ENCODE data around the gene MYO15B. TPM values are rescaled to one million over a fixed set of nuclear protein-coding genes. Genes with fewer than 3 reads are reported as not detected.

Gene MYO15B
- total RNA-seq, 1 donor from 2014 or later = 18.1 TPM

GRCh38 chr17:75621489-75621888, 33.9 kb downstream of the MYO15B start:
- intact Hi-C loops (cut with micrococcal nuclease) = no loop called here
- H3K4me1 Mint-ChIP-seq (ENCODE audit: low read depth) = no peaks in the 10 kb centered on the region
- no peak for DNase-seq (ENCODE audit: low spot score)
- no peak overlapping the region for H3K4me3 Mint-ChIP-seq
- H3K9me3 Mint-ChIP-seq = no peaks in the 10 kb centered on the region
- H3K27me3 Mint-ChIP-seq (ENCODE audit: insufficient read depth) = no peaks in the 10 kb centered on the region
- no peak overlapping the region for H3K27ac Mint-ChIP-seq
- H3K36me3 Mint-ChIP-seq (ENCODE audit: low read depth) = no peaks in the 10 kb centered on the region

GRCh38 chr17:75622076-75622475, 34.5 kb downstream of the MYO15B start:
- no peaks in the 10 kb centered on the region for H3K4me1 Mint-ChIP-seq (ENCODE audit: low read depth)
- H3K36me3 Mint-ChIP-seq (ENCODE audit: low read depth) = no peaks in the 10 kb centered on the region
- no peak overlapping the region for H3K4me3 Mint-ChIP-seq
- H3K27ac Mint-ChIP-seq = peak overlapping the region; percentile 19
- H3K27me3 Mint-ChIP-seq (ENCODE audit: insufficient read depth) = no peaks in the 10 kb centered on the region
- no peak for DNase-seq (ENCODE audit: low spot score)
- no peaks in the 10 kb centered on the region for H3K9me3 Mint-ChIP-seq
- intact Hi-C loops (cut with micrococcal nuclease) = no loop called here

- no peaks in the 10 kb centered on the region for H3K36me3 Mint-ChIP-seq (ENCODE audit: low read depth)
- DNase-seq (ENCODE audit: low spot score) = no peak
- H3K27ac Mint-ChIP-seq = no peak overlapping the region
- no peaks in the 10 kb centered on the region for H3K27me3 Mint-ChIP-seq (ENCODE audit: insufficient read depth)
- H3K9me3 Mint-ChIP-seq = no peaks in the 10 kb centered on the region
- H3K4me3 Mint-ChIP-seq = no peak overlapping the region
- intact Hi-C loops (cut with micrococcal nuclease) = no loop called here
- no peaks in the 10 kb centered on the region for H3K4me1 Mint-ChIP-seq (ENCODE audit: low read depth)
Measured at GRCh38 chr17:75622771-75623273, 35.2 kb downstream of the MYO15B start.

GRCh38 chr17:75623386-75623785, 35.8 kb downstream of the MYO15B start:
- Mint-ChIP-seq H3K4me3 (no peak overlapping the region), H3K9me3 (no peaks in the 10 kb centered on the region), H3K36me3 (ENCODE audit: low read depth) (no peaks in the 10 kb centered on the region), H3K27ac (no peak overlapping the region), H3K4me1 (ENCODE audit: low read depth) (no peaks in the 10 kb centered on the region), H3K27me3 (ENCODE audit: insufficient read depth) (no peaks in the 10 kb centered on the region)
- DNase-seq (ENCODE audit: low spot score) = no peak
- intact Hi-C loops (cut with micrococcal nuclease) = no loop called here

- intact Hi-C loops (cut with micrococcal nuclease) = no loop called here
- Mint-ChIP-seq H3K4me1 (ENCODE audit: low read depth) (no peaks in the 10 kb centered on the region), H3K27me3 (ENCODE audit: insufficient read depth) (no peaks in the 10 kb centered on the region), H3K27ac (no peak overlapping the region), H3K9me3 (no peaks in the 10 kb centered on the region), H3K36me3 (ENCODE audit: low read depth) (no peaks in the 10 kb centered on the region), H3K4me3 (no peak overlapping the region)
- DNase-seq (ENCODE audit: low spot score) = no peak
Measured at GRCh38 chr17:75624021-75624420, 36.4 kb downstream of the MYO15B start.

GRCh38 chr17:75624714-75625345, 37.2 kb downstream of the MYO15B start:
- intact Hi-C loops (cut with micrococcal nuclease) = no loop called here
- H3K4me1 Mint-ChIP-seq (ENCODE audit: low read depth) = no peaks in the 10 kb centered on the region
- H3K4me3 Mint-ChIP-seq = no peak overlapping the region
- no peaks in the 10 kb centered on the region for H3K36me3 Mint-ChIP-seq (ENCODE audit: low read depth)
- no peaks in the 10 kb centered on the region for H3K27me3 Mint-ChIP-seq (ENCODE audit: insufficient read depth)
- H3K27ac Mint-ChIP-seq = no peak overlapping the region
- no peak for DNase-seq (ENCODE audit: low spot score)
- no peaks in the 10 kb centered on the region for H3K9me3 Mint-ChIP-seq

- DNase-seq (ENCODE audit: low spot score) = no peak
- Mint-ChIP-seq H3K4me3 (no peak overlapping the region), H3K4me1 (ENCODE audit: low read depth) (no peaks in the 10 kb centered on the region)
Measured at GRCh38 chr17:75625813-75626486, 38.4 kb downstream of the MYO15B start.

GRCh38 chr17:75626496-75627038, 39.0 kb downstream of the MYO15B start:
- intact Hi-C loops (cut with micrococcal nuclease) = no loop called here
- Mint-ChIP-seq H3K4me1 (ENCODE audit: low read depth) (no peaks in the 10 kb centered on the region), H3K9me3 (no peaks in the 10 kb centered on the region)

More at GRCh38 chr17:75625813-75626486, 38.4 kb downstream of the MYO15B start:
- Mint-ChIP-seq H3K27ac (no peak overlapping the region), H3K27me3 (ENCODE audit: insufficient read depth) (no peaks in the 10 kb centered on the region), H3K36me3 (ENCODE audit: low read depth) (no peaks in the 10 kb centered on the region), H3K9me3 (no peaks in the 10 kb centered on the region)
- intact Hi-C loops (cut with micrococcal nuclease) = no loop called here

GRCh38 chr17:75627094-75627493, 39.5 kb downstream of the MYO15B start:
- no peaks in the 10 kb centered on the region for H3K9me3 Mint-ChIP-seq
- H3K4me1 Mint-ChIP-seq (ENCODE audit: low read depth) = no peaks in the 10 kb centered on the region
- no peaks in the 10 kb centered on the region for H3K36me3 Mint-ChIP-seq (ENCODE audit: low read depth)
- H3K27ac Mint-ChIP-seq = no peak overlapping the region
- DNase-seq (ENCODE audit: low spot score) = no peak
- intact Hi-C loops (cut with micrococcal nuclease) = no loop called here
- H3K27me3 Mint-ChIP-seq (ENCODE audit: insufficient read depth) = no peaks in the 10 kb centered on the region
- no peak overlapping the region for H3K4me3 Mint-ChIP-seq

More at GRCh38 chr17:75626496-75627038, 39.0 kb downstream of the MYO15B start:
- Mint-ChIP-seq H3K27ac (no peak overlapping the region), H3K4me3 (no peak overlapping the region), H3K27me3 (ENCODE audit: insufficient read depth) (no peaks in the 10 kb centered on the region), H3K36me3 (ENCODE audit: low read depth) (no peaks in the 10 kb centered on the region)
- DNase-seq (ENCODE audit: low spot score) = no peak

GRCh38 chr17:75628425-75628824, 40.8 kb downstream of the MYO15B start:
- DNase-seq (ENCODE audit: low spot score) = no peak
- H3K27ac Mint-ChIP-seq = no peak overlapping the region
- no peaks in the 10 kb centered on the region for H3K4me1 Mint-ChIP-seq (ENCODE audit: low read depth)
- H3K9me3 Mint-ChIP-seq = no peaks in the 10 kb centered on the region
- no peaks in the 10 kb centered on the region for H3K36me3 Mint-ChIP-seq (ENCODE audit: low read depth)
- no peak overlapping the region for H3K4me3 Mint-ChIP-seq
- intact Hi-C loops (cut with micrococcal nuclease) = no loop called here
- no peaks in the 10 kb centered on the region for H3K27me3 Mint-ChIP-seq (ENCODE audit: insufficient read depth)

- DNase-seq (ENCODE audit: low spot score) = no peak
- Mint-ChIP-seq H3K27me3 (ENCODE audit: insufficient read depth) (no peaks in the 10 kb centered on the region), H3K4me3 (no peak overlapping the region), H3K9me3 (no peaks in the 10 kb centered on the region), H3K36me3 (ENCODE audit: low read depth) (no peaks in the 10 kb centered on the region), H3K27ac (no peak overlapping the region), H3K4me1 (ENCODE audit: low read depth) (no peaks in the 10 kb centered on the region)
- intact Hi-C loops (cut with micrococcal nuclease) = no loop called here
Measured at GRCh38 chr17:75629157-75629556, 41.6 kb downstream of the MYO15B start.

GRCh38 chr17:75630071-75630917, 42.7 kb downstream of the MYO15B start:
- Mint-ChIP-seq H3K27me3 (ENCODE audit: insufficient read depth) (no peaks in the 10 kb centered on the region), H3K4me3 (no peak overlapping the region), H3K4me1 (ENCODE audit: low read depth) (no peaks in the 10 kb centered on the region), H3K9me3 (no peaks in the 10 kb centered on the region), H3K27ac (no peak overlapping the region), H3K36me3 (ENCODE audit: low read depth) (no peaks in the 10 kb centered on the region)
- intact Hi-C loops (cut with micrococcal nuclease) = no loop called here
- DNase-seq (ENCODE audit: low spot score) = no peak

GRCh38 chr17:75631353-75631752, 43.8 kb downstream of the MYO15B start:
- no peak for DNase-seq (ENCODE audit: low spot score)
- H3K9me3 Mint-ChIP-seq = no peaks in the 10 kb centered on the region
- H3K4me1 Mint-ChIP-seq (ENCODE audit: low read depth) = no peaks in the 10 kb centered on the region
- no peak overlapping the region for H3K27ac Mint-ChIP-seq
- H3K27me3 Mint-ChIP-seq (ENCODE audit: insufficient read depth) = no peaks in the 10 kb centered on the region
- H3K4me3 Mint-ChIP-seq = no peak overlapping the region
- H3K36me3 Mint-ChIP-seq (ENCODE audit: low read depth) = no peaks in the 10 kb centered on the region
- intact Hi-C loops (cut with micrococcal nuclease) = no loop called here
